A549 (cell line): ENCODE data around the gene HOMER2. TPM values are rescaled to one million over a fixed set of nuclear protein-coding genes. Genes with fewer than 3 reads are reported as not detected.
"Not testable (repeated sequence)": the region's sequence is repeated elsewhere in the genome, so short reads cannot be mapped to it uniquely, and the experiment has no call there.

Experiments
- ATAC-seq, 2 experiments: fragments of 200-7000 bp in 1 of 2; fragments of >200 bp in 1 of 2; cut with Nextera tagmentation in 1 of 2; cut with Tn5 transposase in 1 of 2; 3 replicates each; pipeline versions ENCODE4 v1.8.0 to v1.9.1; 2018 to 2020; ENCODE audit warnings: mild to moderate bottlenecking in 1 of 2, moderate library complexity in 1 of 2
- CTCF ChIA-PET: fragments of 300-600 bp; sonication (Branson Sonifier 250); formaldehyde crosslinking; extraction: SDS; loops from one replicate; lab custom pipeline; 2021; ENCODE audit warnings: antibody characterized with exemption, inconsistent platforms; lab: Yijun Ruan, JAX
- POLR2A ChIA-PET: fragments of 350-600 bp; formaldehyde crosslinking; extraction: SDS; loops from one replicate; lab custom pipeline; 2021; ENCODE audit warnings: antibody characterized with exemption, inconsistent platforms; lab: Yijun Ruan, JAX
- DNase-seq, 2 experiments: peaks; one replicate each; pipeline versions ENCODE4 v3.0.0 to v3.0.0-alpha.2; 2011 to 2016; ENCODE audit warnings: low read depth in 1 of 2, low spot score in 1 of 2
- FAIRE-seq: peaks from 2 replicates; lab custom pipeline; 2011; peaks lifted over from hg19 to GRCh38; lab: Jason Lieb, UNC
- H3K27ac ChIP-seq, 2 experiments: fragments of >200 bp; sonication (Bioruptor Twin); formaldehyde crosslinking; 3 replicates each; pipeline ENCODE4 v1.5.1; 2016 to 2017
- H3K4me1 ChIP-seq: fragments of >200 bp; sonication (Bioruptor Twin); formaldehyde crosslinking; 3 replicates; pipeline ENCODE4 v1.6.1; 2016
- H3K4me2 ChIP-seq: fragments of >200 bp; sonication (Bioruptor Twin); formaldehyde crosslinking; 3 replicates; pipeline ENCODE4 v1.6.1; 2016
- H3K4me3 ChIP-seq: fragments of >200 bp; sonication (Bioruptor Twin); formaldehyde crosslinking; 3 replicates; pipeline ENCODE4 v1.5.1; 2016
- H3K9me3 ChIP-seq: fragments of >200 bp; sonication (Bioruptor Twin); formaldehyde crosslinking; 3 replicates; pipeline ENCODE4 v1.6.1; 2016
- ATOH8 ChIP-seq: fragments of 250-450 bp; sonication (Bioruptor Pico); IDR thresholded peaks from 2 replicates; pipeline ENCODE4 v1.5.0; 2020; ENCODE audit warnings: low read depth, mild to moderate bottlenecking, moderate library complexity
- BCL3 ChIP-seq: fragments of >200 bp; sonication (Bioruptor Twin); formaldehyde crosslinking; IDR thresholded peaks from 3 replicates; pipeline ENCODE4 v1.6.1; 2016
- CBX2 ChIP-seq: fragments of 200-600 bp; sonication (generic); IDR thresholded peaks from 2 replicates; pipeline ENCODE4 v1.6.1; 2016; ENCODE audit warnings: low read depth, mild to moderate bottlenecking, borderline replicate concordance
- CEBPB ChIP-seq, 2 experiments: fragments of >200 bp in 1 of 2; sonication (Bioruptor Twin) in 1 of 2; formaldehyde crosslinking in 1 of 2; IDR thresholded peaks; 2 replicates each; pipeline ENCODE4 v1.6.1; 2012 to 2016
- CTCF ChIP-seq: fragments of >200 bp; sonication (Bioruptor Twin); formaldehyde crosslinking; IDR thresholded peaks from 3 replicates; pipeline ENCODE4 v1.5.1; 2016
- EHF ChIP-seq: fragments of 250-450 bp; sonication (Bioruptor Pico); IDR thresholded peaks from 2 replicates; pipeline ENCODE4 v1.5.0; 2020; ENCODE audit warnings: mild to moderate bottlenecking
- ELK1 ChIP-seq: fragments of 150-350 bp; IDR thresholded peaks from 2 replicates; pipeline ENCODE4 v1.6.1; 2014; ENCODE audit warnings: low read depth, mild to moderate bottlenecking, low read length
- EP300 ChIP-seq, 2 experiments: fragments of >200 bp; sonication (Bioruptor Twin); formaldehyde crosslinking; IDR thresholded peaks; 2 replicates in 1 of 2; 3 replicates in 1 of 2; pipeline ENCODE4 v1.6.1; 2016 to 2017
- HES2 ChIP-seq: fragments of >200 bp; sonication (Bioruptor Twin); formaldehyde crosslinking; IDR thresholded peaks from 2 replicates; pipeline ENCODE4 v1.6.1; 2016
- HEYL ChIP-seq: fragments of 250-450 bp; sonication (Bioruptor Pico); IDR thresholded peaks from 2 replicates; pipeline ENCODE4 v1.8.0; 2021; ENCODE audit warnings: mild to moderate bottlenecking, moderate library complexity
- HMGXB4 ChIP-seq: fragments of 250-450 bp; sonication (Bioruptor Pico); IDR thresholded peaks from 2 replicates; pipeline ENCODE4 v1.5.0; 2021; ENCODE audit warnings: mild to moderate bottlenecking, moderate library complexity, borderline replicate concordance
- JUN ChIP-seq, 2 experiments: fragments of >200 bp; sonication (Bioruptor Twin); formaldehyde crosslinking; IDR thresholded peaks; 2 replicates in 1 of 2; 3 replicates in 1 of 2; pipeline ENCODE4 v1.6.1; 2016 to 2017
- KDM1A ChIP-seq: fragments of 200-600 bp; sonication (generic); IDR thresholded peaks from 2 replicates; pipeline ENCODE4 v1.6.1; 2016; ENCODE audit warnings: low read depth, mild to moderate bottlenecking
- MAFK ChIP-seq: fragments of 450-650 bp; IDR thresholded peaks from 2 replicates; pipeline ENCODE4 v1.6.1; 2014; ENCODE audit not compliant: partially characterized antibody
- MAX ChIP-seq: IDR thresholded peaks from 2 replicates; pipeline ENCODE4 v1.6.1; 2012
- MYC ChIP-seq: IDR thresholded peaks from 2 replicates; pipeline ENCODE4 v1.6.1; 2012; ENCODE audit warnings: mild to moderate bottlenecking, inconsistent platforms, low read length, improper control_type of control experiment, borderline replicate concordance
- NPAS2 ChIP-seq: fragments of 250-450 bp; sonication (Bioruptor Pico); IDR thresholded peaks from 2 replicates; pipeline ENCODE4 v1.8.0; 2022; ENCODE audit warnings: mild to moderate bottlenecking, moderate library complexity, borderline replicate concordance
- NR3C1 ChIP-seq: fragments of >200 bp; sonication (Bioruptor Twin); formaldehyde crosslinking; IDR thresholded peaks from 3 replicates; pipeline ENCODE4 v1.6.1; 2017
- POLR2A ChIP-seq: IDR thresholded peaks from 2 replicates; pipeline ENCODE4 v1.6.1; 2012; ENCODE audit warnings: mild to moderate bottlenecking, low read length
- RCOR1 ChIP-seq: fragments of 150-350 bp; IDR thresholded peaks from 2 replicates; pipeline ENCODE4 v1.6.1; 2014; ENCODE audit warnings: antibody characterized with exemption, low read length, low read depth
- SMC3 ChIP-seq: fragments of >200 bp; sonication (Bioruptor Twin); formaldehyde crosslinking; IDR thresholded peaks from 3 replicates; pipeline ENCODE4 v1.6.1; 2018; ENCODE audit warnings: inconsistent platforms
- SREBF2 ChIP-seq: fragments of 450-650 bp; IDR thresholded peaks from 2 replicates; pipeline ENCODE4 v1.6.1; 2014; ENCODE audit warnings: mild to moderate bottlenecking, moderate library complexity
- USF2 ChIP-seq: fragments of 450-650 bp; IDR thresholded peaks from 2 replicates; pipeline ENCODE4 v1.6.1; 2014; ENCODE audit warnings: antibody characterized with exemption
- ZFP36 ChIP-seq: fragments of 450-650 bp; IDR thresholded peaks from 2 replicates; pipeline ENCODE4 v1.6.1; 2014; ENCODE audit warnings: borderline replicate concordance; ENCODE audit not compliant: partially characterized antibody
- ZNF302 ChIP-seq: fragments of 250-450 bp; sonication (Bioruptor Pico); IDR thresholded peaks from 2 replicates; pipeline ENCODE4 v1.9.0; 2021; ENCODE audit warnings: inconsistent platforms, mild to moderate bottlenecking, moderate library complexity
- ZSCAN20 ChIP-seq: fragments of 250-450 bp; sonication (Bioruptor Pico); IDR thresholded peaks from 2 replicates; pipeline ENCODE4 v1.8.0; 2022; ENCODE audit warnings: mild to moderate bottlenecking, moderate library complexity
- WGBS: methylation state at CpG from one replicate; pipeline ENCODE4 v1.1.6; 2017; ENCODE audit errors: missing lambda C conversion rate; 5-methylcytosine and 5-hydroxymethylcytosine counted together
- polyA minus RNA-seq: library from RNA; depleted of rRNA, polyadenylated mRNA; stranded (reverse); fragments of >200 nt; gene quantifications from 2 replicates; pipeline ENCODE4 v1.2.3, GENCODE V29; 2011; rRNA and poly(A)+ RNA removed
- polyA plus RNA-seq, 4 experiments: library from polyadenylated mRNA; depleted of rRNA in 3 of 4; stranded (reverse); fragments of >200 nt; fragmentation: RNase III in 1 of 4; extraction: RNeasy Plus Mini Kit Qiagen cat#74134 plus additional on column Dnase treatment in 1 of 4; gene quantifications; 2 replicates in 3 of 4; 3 replicates in 1 of 4; pipeline ENCODE4 v1.2.3, GENCODE V29; 2011 to 2017

HOMER2 gene
- polyA plus RNA-seq (2011; rRNA removed) (13.3 and 15.4 TPM in 2 replicates), polyA plus RNA-seq (2017; fragmentation: RNase III; extraction: RNeasy Plus Mini Kit Qiagen cat#74134 plus additional on column Dnase treatment) (9.4 to 11.0 TPM (median 10.2 TPM) in 3 replicates), polyA minus RNA-seq (31.2 and 34.6 TPM in 2 replicates)
- 10.4 and 10.5 TPM in 2 replicates for polyA plus RNA-seq (2012; cell fraction: cytosol; rRNA removed)
- 6.7 and 7.3 TPM in 2 replicates for polyA plus RNA-seq (2012; cell fraction: nucleus; rRNA removed)

GRCh38 chr15:82952158-82953081 is at the start of gene HOMER2:
TSS of gene HOMER2 (minus strand) at chr15:82952720. CDS start at chr15:82952535, 185 bp downstream.
- no peak for TF ChIP-seq CBX2
- TF ChIP-seq ATOH8 = no peak
- TF ChIP-seq HMGXB4 (CRISPR knock-in tag) = no peak
- no peak for TF ChIP-seq ELK1
- peak; percentile 36 to 61; a peak in 2 of 4 replicates for TF ChIP-seq CEBPB (IDR thresholded peaks at IDR 0.05)
- no peak for TF ChIP-seq MYC
- no peak for TF ChIP-seq NPAS2 (CRISPR knock-in tag)
- no peak for TF ChIP-seq SMC3
- TF ChIP-seq EP300 (IDR thresholded peaks at IDR 0.05) = no peak
- no peak for TF ChIP-seq SREBF2
- peak; percentile 34; the same call in 1 of the 2 replicates for TF ChIP-seq MAX
- TF ChIP-seq POLR2A = peak; percentile 38
- no peak for TF ChIP-seq RCOR1
- TF ChIP-seq ZNF302 (CRISPR knock-in tag) = no peak
- no peak for TF ChIP-seq USF2
- TF ChIP-seq JUN (IDR thresholded peaks at IDR 0.05) = peak in 1 of 2 experiments; percentile 67; a peak in 3 of 5 replicates
- TF ChIP-seq KDM1A = no peak
- no peak for TF ChIP-seq ZSCAN20 (CRISPR knock-in tag)
- TF ChIP-seq NR3C1 = no peak
- TF ChIP-seq BCL3 = no peak
- TF ChIP-seq MAFK = no peak
- no peak for TF ChIP-seq EHF (CRISPR knock-in tag)
- no peak for TF ChIP-seq HEYL
- TF ChIP-seq HES2 = no peak
- TF ChIP-seq ZFP36 = no peak
- TF ChIP-seq CTCF = no peak
- FAIRE-seq (no peak), DNase-seq (peak in 1 of 2 experiments; percentile 57), ATAC-seq (peak; percentile 75 to 88)
- Histone ChIP-seq H3K4me2 (peak within 1 kb of the TSS; percentile 89), H3K4me1 (0 out of 3 replicates have a peak, but pooled peaks cover 9% of the 10 kb centered on the region), H3K9me3 (no peaks in the 10 kb centered on the region), H3K27ac (peak within 1 kb of the TSS; percentile 74 to 90), H3K4me3 (peak within 1 kb of the TSS; percentile 75)
- 18% methylated on average over 13 of the region's 119 CpGs for WGBS
- ChIA-PET POLR2A (no interaction called here), CTCF (no interaction called here)

- peak overlapping the region; percentile 73 for H3K4me2 ChIP-seq
- not testable (repeated sequence) for H3K9me3 ChIP-seq, H3K4me3 ChIP-seq, H3K27ac ChIP-seq, H3K4me1 ChIP-seq, FAIRE-seq, DNase-seq
- POLR2A ChIA-PET = interaction anchor here (0.6 kb wide), 2 partner anchors 319 to 465 kb away, joined by 3 to 6 read pairs; no protein-coding TSS in a partner anchor
- 89% methylated on average over 3 of the region's 3 CpGs for WGBS
- peak in 1 of 2 experiments; percentile 26; a peak in 3 of 6 replicates for ATAC-seq
- CTCF ChIA-PET = interaction anchor here (0.7 to 6.4 kb wide), 42 partner anchors 9 to 574 kb away, joined by 3 to 48 read pairs (median 4); partner anchors contain the start of genes AP3B2, C15orf40, CPEB1 and RAMAC
Observed at GRCh38 chr15:83000672-83001031, 48.1 kb upstream of the HOMER2 start.
